Naive thymus-derived CD4-positive, alpha-beta T cell (primary cell): ENCODE results near the gene CENPP. TPM values are rescaled to one million over a fixed set of nuclear protein-coding genes. Genes with fewer than 3 reads are reported as not detected.

Source experiments
- ATAC-seq: fragments of 150-1000 bp; cut with Tn5 transposase; 2 replicates; pipeline ENCODE4 v1.10.0; 2021; ENCODE audit warnings: mild to moderate bottlenecking, moderate library complexity
- CTCF ChIA-PET: fragments of 350-600 bp; sonication (Branson Sonifier 250); formaldehyde crosslinking; loops from one replicate; lab custom pipeline; 2021; ENCODE audit warnings: antibody characterized with exemption; lab: Charles Lee
- POLR2A ChIA-PET: fragments of 350-600 bp; sonication (Branson Sonifier 250); formaldehyde crosslinking; loops from one replicate; lab custom pipeline; 2021; ENCODE audit warnings: antibody characterized with exemption, inconsistent platforms; lab: Charles Lee
- DNase-seq, 9 donors: peaks; one replicate each; pipeline versions ENCODE4 v3.0.0 to v3.0.0-alpha.2; 2020 to 2022; ENCODE audit warnings: mixed read lengths in 1 of 9
- H3K27ac ChIP-seq: one replicate; pipeline ENCODE4 v1.7.0; 2013; ENCODE audit warnings: mild to moderate bottlenecking, low read depth, low read length, moderate library complexity
- H3K27me3 ChIP-seq, 2 donors: one replicate each; pipeline ENCODE4 v1.7.0; 2013; ENCODE audit warnings: low read length in 2 of 2, mild to moderate bottlenecking in 2 of 2, moderate library complexity in 2 of 2; ENCODE audit not compliant: control insufficient read depth in 2 of 2, insufficient read depth in 2 of 2
- H3K36me3 ChIP-seq, 3 experiments: 1 replicate in 2 of 3; 2 replicates in 1 of 3; pipeline ENCODE4 v1.7.0; 2013; ENCODE audit warnings: low read length in 3 of 3, mild to moderate bottlenecking in 3 of 3, moderate library complexity in 1 of 3; ENCODE audit not compliant: insufficient read depth in 3 of 3, control insufficient read depth in 2 of 3
- H3K4me1 ChIP-seq, 2 donors: one replicate each; pipeline ENCODE4 v1.7.0; 2013; ENCODE audit warnings: low read length in 2 of 2, mild to moderate bottlenecking in 2 of 2, moderate library complexity in 1 of 2; ENCODE audit not compliant: control insufficient read depth in 2 of 2, insufficient read depth in 2 of 2
- H3K4me3 ChIP-seq: 2 replicates; pipeline ENCODE4 v1.7.0; 2013; ENCODE audit warnings: mild to moderate bottlenecking, low read length
- H3K9me3 ChIP-seq, 3 experiments: 1 replicate in 2 of 3; 2 replicates in 1 of 3; pipeline ENCODE4 v1.7.0; 2013; ENCODE audit warnings: low read length in 3 of 3; ENCODE audit not compliant: control insufficient read depth in 2 of 3
- H3K27ac Mint-ChIP-seq, 9 donors: one replicate each; pipeline ENCODE4 v1.8.0; 2020 to 2022; ENCODE audit warnings: mixed read lengths in 9 of 9, mild to moderate bottlenecking in 8 of 9, moderate library complexity in 5 of 9, inconsistent platforms in 2 of 9
- H3K27me3 Mint-ChIP-seq, 5 donors: one replicate each; pipeline ENCODE4 v1.8.0; 2021 to 2022; ENCODE audit warnings: mixed read lengths in 5 of 5, mild to moderate bottlenecking in 1 of 5
- H3K36me3 Mint-ChIP-seq, 5 donors: one replicate each; pipeline ENCODE4 v1.8.0; 2020 to 2022; ENCODE audit warnings: mixed read lengths in 5 of 5, mild to moderate bottlenecking in 3 of 5, inconsistent platforms in 1 of 5
- H3K4me1 Mint-ChIP-seq, 7 donors: one replicate each; pipeline ENCODE4 v1.8.0; 2020 to 2022; ENCODE audit warnings: mixed read lengths in 7 of 7, mild to moderate bottlenecking in 3 of 7, inconsistent platforms in 1 of 7
- H3K4me3 Mint-ChIP-seq, 10 donors: one replicate each; pipeline ENCODE4 v1.8.0; 2020 to 2022; ENCODE audit warnings: mild to moderate bottlenecking in 10 of 10, mixed read lengths in 10 of 10, moderate library complexity in 6 of 10, inconsistent platforms in 2 of 10
- H3K9me3 Mint-ChIP-seq, 11 donors: one replicate each; pipeline ENCODE4 v1.8.0; 2020 to 2022; ENCODE audit warnings: mixed read lengths in 11 of 11, mild to moderate bottlenecking in 4 of 11, inconsistent platforms in 1 of 11, moderate library complexity in 1 of 11
- intact Hi-C, 2 donors: fragments of 100-400 bp; cut with micrococcal nuclease; formaldehyde crosslinking; loops; one replicate each; pipeline ENCODE4 v1.15.1; 2023
- polyA plus RNA-seq, 2 donors: library from polyadenylated mRNA; unstranded; fragments of 300-500 nt; fragmentation: Illumina TruSeq; gene quantifications; one replicate each; pipeline ENCODE4 v1.2.3, GENCODE V29; 2021
- total RNA-seq, 6 experiments: library from RNA in 5 of 6; stranded (reverse) in 5 of 6; gene quantifications; 1 replicate in 5 of 6; 2 replicates in 1 of 6; pipeline ENCODE4 v1.2.3 and lab custom pipeline; 2021 to 2026

CENPP gene
- 10 to 100 TPM in 1 of 5 experiments, 1 to 10 TPM in 4; 2.5 to 24.3 (median 4.1) TPM for total RNA-seq
- 1 to 10 TPM; 1.2 to 3.5 TPM for polyA plus RNA-seq
- 7.1 reads per million, percentile 30 among the genes with 10 or more reads in this experiment for total RNA-seq (lab: John Stamatoyannopoulos, UW)

- H3K27ac Mint-ChIP-seq, result peak within 1 kb of the TSS; percentile 97 to 100 (median 99)
- ATAC-seq (peak; percentile 95), DNase-seq (peak; percentile 75 to 91 (median 89))
- Histone ChIP-seq H3K4me3 (peak within 1 kb of the TSS; percentile 90), H3K36me3 (peaks cover 0 to 21% (median 4%) of the 10 kb centered on the region in 3 experiments), H3K9me3 (no peaks in the 10 kb centered on the region), H3K4me1 (peaks cover 11 to 12% of the 10 kb centered on the region in 2 donors), H3K27me3 (no peaks in the 10 kb centered on the region), H3K27ac (peak within 1 kb of the TSS; percentile 88)
- peak within 1 kb of the TSS; percentile 94 to 100 (median 98) for H3K4me3 Mint-ChIP-seq
- intact Hi-C loops, result loop anchor here (1.0 to 10.0 kb wide), 13 partner anchors 32 to 1841 kb away; partner anchors contain the start of genes IARS1 (in 2 of the 2), SPTLC1 (in 2 of the 2), CARD19 (in 1 of the 2) and FAM120AOS (in 1 of the 2)
- POLR2A ChIA-PET, result interaction anchor here (0.6 to 3.2 kb wide), 16 partner anchors 8 to 1128 kb away, joined by 3 to 18 read pairs (median 4); partner anchors contain the start of genes IARS1, IPPK and SPTLC1
- no peaks in the 10 kb centered on the region for H3K9me3 Mint-ChIP-seq
- no peaks in the 10 kb centered on the region for H3K27me3 Mint-ChIP-seq
- peaks cover 0 to 11% (median 7%) of the 10 kb centered on the region in 5 donors for H3K36me3 Mint-ChIP-seq
- CTCF ChIA-PET, result no interaction called here
- H3K4me1 Mint-ChIP-seq, result peaks cover 14 to 41% (median 35%) of the 10 kb centered on the region in 7 donors
Measured at GRCh38 chr9:92325269-92325990, at the start of gene CENPP, which contains the start of gene NOL8. TSS of gene CENPP (plus strand) at chr9:92325953. TSS of gene NOL8 (minus strand) at chr9:92325350. CDS start at chr9:92324161, 1,189 bp downstream.

- H3K9me3 ChIP-seq, result no peaks in the 10 kb centered on the region
- peak overlapping the region in 9 of 10 donors; percentile 28 to 83 (median 42) for H3K4me3 Mint-ChIP-seq
- H3K36me3 Mint-ChIP-seq, result peaks cover 6 to 67% (median 39%) of the 10 kb centered on the region in 5 donors
- DNase-seq (no peak), ATAC-seq (no peak)
- peak overlapping the region; percentile 22 for H3K27ac ChIP-seq
- H3K27me3 Mint-ChIP-seq, result no peaks in the 10 kb centered on the region
- POLR2A ChIA-PET, result interaction anchor here (0.9 to 2.1 kb wide), 2 partner anchors 11 to 12 kb away, joined by 3 to 7 read pairs; no protein-coding TSS in a partner anchor
- intact Hi-C loops, result loop anchor here in 1 of 2 donors (5.0 kb wide), 1 partner anchor 36 kb away; no protein-coding TSS in a partner anchor
- H3K9me3 Mint-ChIP-seq, result peaks cover 0 to 1% (median 0%) of the 10 kb centered on the region in 11 donors
- peaks cover 20 to 86% (median 33%) of the 10 kb centered on the region in 3 experiments for H3K36me3 ChIP-seq
- CTCF ChIA-PET, result interaction anchor here (0.8 kb wide), 1 partner anchor 9 kb away, joined by 3 read pairs; no protein-coding TSS in a partner anchor
- H3K4me1 Mint-ChIP-seq, result peaks cover 12 to 36% (median 28%) of the 10 kb centered on the region in 7 donors
- H3K4me1 ChIP-seq, result peaks cover 11 to 22% of the 10 kb centered on the region in 2 donors
- H3K4me3 ChIP-seq, result no peak overlapping the region
- no peaks in the 10 kb centered on the region for H3K27me3 ChIP-seq
- H3K27ac Mint-ChIP-seq, result peak overlapping the region; percentile 59 to 90 (median 75)
Measured at GRCh38 chr9:92276331-92277032, 49.3 kb upstream of the CENPP start.

GRCh38 chr9:92278110-92278509, 47.6 kb upstream of the CENPP start:
- Mint-ChIP-seq H3K27ac (peak overlapping the region in 2 of 9 donors; percentile 23 to 28), H3K27me3 (no peaks in the 10 kb centered on the region), H3K4me1 (peaks cover 12 to 41% (median 28%) of the 10 kb centered on the region in 7 donors), H3K9me3 (peaks cover 0 to 1% (median 0%) of the 10 kb centered on the region in 11 donors), H3K36me3 (peaks cover 4 to 66% (median 38%) of the 10 kb centered on the region in 5 donors), H3K4me3 (no peak overlapping the region)
- Histone ChIP-seq H3K4me3 (no peak overlapping the region), H3K9me3 (no peaks in the 10 kb centered on the region), H3K36me3 (peaks cover 12 to 86% (median 30%) of the 10 kb centered on the region in 3 experiments), H3K4me1 (peaks cover 11 to 22% of the 10 kb centered on the region in 2 donors), H3K27ac (no peak overlapping the region), H3K27me3 (no peaks in the 10 kb centered on the region)
- DNase-seq (no peak), ATAC-seq (no peak)
- CTCF ChIA-PET, result no interaction called here
- intact Hi-C loops, result loop anchor here in 1 of 2 donors (5.0 kb wide), 1 partner anchor 34 kb away; no protein-coding TSS in a partner anchor
- POLR2A ChIA-PET, result interaction anchor here (1.0 kb wide), 1 partner anchor 15 kb away, joined by 3 read pairs; no protein-coding TSS in a partner anchor

- no peak overlapping the region for H3K4me3 Mint-ChIP-seq
- H3K9me3 Mint-ChIP-seq, result peaks cover 0 to 1% (median 0%) of the 10 kb centered on the region in 11 donors
- no peak for DNase-seq
- Histone ChIP-seq H3K4me1 (peaks cover 11 to 22% of the 10 kb centered on the region in 2 donors), H3K36me3 (peaks cover 17 to 85% (median 25%) of the 10 kb centered on the region in 3 experiments), H3K27ac (no peak overlapping the region), H3K9me3 (no peaks in the 10 kb centered on the region), H3K4me3 (no peak overlapping the region), H3K27me3 (no peaks in the 10 kb centered on the region)
- peaks cover 16 to 45% (median 31%) of the 10 kb centered on the region in 7 donors for H3K4me1 Mint-ChIP-seq
- H3K27ac Mint-ChIP-seq, result no peak overlapping the region
- H3K36me3 Mint-ChIP-seq, result peaks cover 4 to 59% (median 33%) of the 10 kb centered on the region in 5 donors
- H3K27me3 Mint-ChIP-seq, result no peaks in the 10 kb centered on the region
- CTCF ChIA-PET, result interaction anchor here (0.6 to 0.9 kb wide), 2 partner anchors 141 to 509 kb away, joined by 3 to 4 read pairs; no protein-coding TSS in a partner anchor
- no peak for ATAC-seq
- intact Hi-C loops, result loop anchor here in 1 of 2 donors (5.0 kb wide), 1 partner anchor 33 kb away; no protein-coding TSS in a partner anchor
- POLR2A ChIA-PET, result no interaction called here
Measured at GRCh38 chr9:92279302-92279701, 46.5 kb upstream of the CENPP start.

DNA sequence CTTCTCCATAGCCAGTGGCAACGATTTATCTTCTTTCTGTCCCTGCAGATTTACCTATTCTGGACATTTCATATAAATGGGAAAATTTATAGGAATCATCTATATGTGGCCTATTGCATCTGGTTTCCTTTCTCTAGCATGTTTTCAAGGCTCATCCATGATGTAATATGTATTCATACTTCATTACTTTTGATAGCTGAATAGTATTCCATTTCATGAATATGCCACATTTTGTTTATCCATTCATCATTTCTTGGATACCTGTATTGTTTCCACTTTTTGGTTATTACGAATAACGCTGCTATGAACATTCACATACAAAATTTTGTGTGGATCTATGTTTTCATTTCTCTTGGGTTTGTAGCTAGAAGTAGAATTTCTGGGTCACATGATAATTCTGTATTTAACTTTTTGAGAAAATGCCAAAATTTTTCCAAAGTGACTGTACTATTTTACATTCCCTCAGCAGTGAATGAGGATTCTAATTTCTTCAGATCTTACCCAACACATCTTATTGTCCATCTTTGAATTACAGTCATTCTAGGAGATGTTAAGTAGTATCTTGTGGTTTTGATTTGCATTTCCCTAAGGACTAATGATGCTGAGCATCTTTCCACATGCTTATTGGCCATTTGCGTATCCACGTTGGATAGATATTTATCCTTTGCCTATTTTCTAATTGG, 35.9 kb upstream of the CENPP start:
- no peaks in the 10 kb centered on the region for H3K9me3 ChIP-seq
- H3K27ac ChIP-seq, result no peak overlapping the region
- Mint-ChIP-seq H3K36me3 (peaks cover 9 to 34% (median 23%) of the 10 kb centered on the region in 5 donors), H3K27ac (peak overlapping the region in 1 of 9 donors; percentile 51), H3K4me1 (peaks cover 17 to 64% (median 51%) of the 10 kb centered on the region in 7 donors), H3K4me3 (no peak overlapping the region), H3K27me3 (no peaks in the 10 kb centered on the region), H3K9me3 (peaks cover 0 to 4% (median 0%) of the 10 kb centered on the region in 11 donors)
- H3K4me3 ChIP-seq, result no peak overlapping the region
- no peaks in the 10 kb centered on the region for H3K27me3 ChIP-seq
- DNase-seq (no peak), ATAC-seq (no peak)
- intact Hi-C loops, result loop anchor here (5.0 to 10.0 kb wide), 5 partner anchors 148 to 1162 kb away; partner anchors contain the start of genes FAM120A (in 1 of the 2), FAM120AOS (in 1 of the 2), SPTLC1 (in 1 of the 2) and ZNF484 (in 1 of the 2)
- peaks cover 9 to 34% (median 12%) of the 10 kb centered on the region in 3 experiments for H3K36me3 ChIP-seq
- peaks cover 17 to 29% of the 10 kb centered on the region in 2 donors for H3K4me1 ChIP-seq
- POLR2A ChIA-PET, result interaction anchor here (0.6 to 2.2 kb wide), 2 partner anchors 13 to 18 kb away, joined by 4 to 7 read pairs; no protein-coding TSS in a partner anchor
- CTCF ChIA-PET, result no interaction called here
